ENCODE measurements around the gene SLC1A4.

GRCh38 chr2:64987001-64987955 is 1.9 kb upstream of the SLC1A4 start:
- TF ChIP-seq CTCF (IDR thresholded peaks at IDR 0.05) (no peak), EP300 (IDR thresholded peaks at IDR 0.05; ENCODE audit: low read depth) (no peak), POLR2A (IDR thresholded peaks at IDR 0.05) (no peak)

Data from transverse colon (tissue), 3 donors.